Stimulated activated CD4-positive, alpha-beta T cell treated with anti-CD3 and anti-CD28 coated beads, Interleukin-12 subunit alpha, Interleukin-12 subunit beta, amount 100 ng/mL, for 48 hours (primary cell): Measurements from ENCODE around the gene SLC2A13.
"Not testable (repeated sequence)": the region's sequence is repeated elsewhere in the genome, so short reads cannot be mapped to it uniquely, and the experiment has no call there.

ENCODE experiments used
- DNase-seq, 3 donors: peaks; one replicate each; pipeline ENCODE4 v3.0.0-alpha.2; 2020; ENCODE audit warnings: low read depth in 2 of 3, low spot score in 1 of 3

SLC2A13 gene

GRCh38 chr12:39816671-39817185 lies 289.2 kb downstream of the SLC2A13 start:
- DNase-seq, result no peak

- no peak for DNase-seq
These were observed 290.1 kb downstream of the SLC2A13 start for GRCh38 chr12:39815746-39816145.

- DNase-seq, result no peak
These were observed 291.3 kb downstream of the SLC2A13 start for GRCh38 chr12:39814626-39815025.

GRCh38 chr12:39813776-39814175 lies 292.1 kb downstream of the SLC2A13 start:
- no peak for DNase-seq

GRCh38 chr12:39812456-39812855 lies 293.4 kb downstream of the SLC2A13 start:
- DNase-seq, result not testable (repeated sequence)

GRCh38 chr12:39807043-39807442 lies 298.8 kb downstream of the SLC2A13 start:
- DNase-seq, result no peak

- no peak for DNase-seq
These were observed 300.2 kb downstream of the SLC2A13 start for GRCh38 chr12:39805651-39806050.

GRCh38 chr12:39804898-39805297 lies 301.0 kb downstream of the SLC2A13 start:
- no peak for DNase-seq

- no peak for DNase-seq
These were observed 301.4 kb downstream of the SLC2A13 start for GRCh38 chr12:39804479-39804878.

GRCh38 chr12:39803151-39803550 lies 302.7 kb downstream of the SLC2A13 start:
- no peak for DNase-seq

- DNase-seq, result no peak
These were observed 306.9 kb downstream of the SLC2A13 start for GRCh38 chr12:39798977-39799376.

- no peak for DNase-seq
These were observed 307.5 kb downstream of the SLC2A13 start for GRCh38 chr12:39798429-39798828.

- DNase-seq, result no peak
These were observed 310.4 kb downstream of the SLC2A13 start for GRCh38 chr12:39795481-39795880.

- DNase-seq, result no peak
These were observed 312.9 kb downstream of the SLC2A13 start for GRCh38 chr12:39792938-39793337.

GRCh38 chr12:39788239-39788638 lies 317.6 kb downstream of the SLC2A13 start:
- no peak for DNase-seq

GRCh38 chr12:39785814-39786213 lies 320.1 kb downstream of the SLC2A13 start:
- not testable (repeated sequence) for DNase-seq

GRCh38 chr12:39782026-39782545 lies 323.8 kb downstream of the SLC2A13 start:
- no peak for DNase-seq

- no peak for DNase-seq
These were observed 324.9 kb downstream of the SLC2A13 start for GRCh38 chr12:39780913-39781446.

GRCh38 chr12:39780411-39780912 lies 325.4 kb downstream of the SLC2A13 start:
- no peak for DNase-seq

- no peak for DNase-seq
These were observed 326.0 kb downstream of the SLC2A13 start for GRCh38 chr12:39779768-39780340.

- no peak for DNase-seq
These were observed 328.4 kb downstream of the SLC2A13 start for GRCh38 chr12:39777465-39777864.

- DNase-seq, result no peak
These were observed 332.6 kb downstream of the SLC2A13 start for GRCh38 chr12:39773266-39773665.

- DNase-seq, result no peak
These were observed 333.0 kb downstream of the SLC2A13 start for GRCh38 chr12:39772821-39773259.
